ENCODE measurements around the gene HDAC4.

DNA sequence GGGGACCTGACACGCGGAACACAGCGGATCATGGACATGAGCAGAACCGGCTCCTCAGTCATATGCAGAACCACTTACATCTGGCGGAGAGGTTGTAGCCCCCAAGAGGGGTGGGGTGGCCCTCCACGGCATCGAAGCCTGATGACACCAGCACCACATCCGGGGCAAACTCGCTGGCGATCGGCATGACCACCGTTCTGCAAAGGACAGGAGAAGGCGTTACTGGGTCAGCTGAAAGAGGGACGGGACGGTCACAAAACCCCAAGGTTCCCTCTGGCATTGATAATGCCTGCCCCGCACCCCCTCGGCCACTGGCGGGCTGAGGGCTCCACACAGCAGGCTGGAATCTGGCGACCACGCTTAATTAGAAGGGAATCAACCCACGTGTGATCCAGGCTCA is 332.4 kb downstream of the HDAC4 start:
- TF ChIP-seq, protein P1, sequence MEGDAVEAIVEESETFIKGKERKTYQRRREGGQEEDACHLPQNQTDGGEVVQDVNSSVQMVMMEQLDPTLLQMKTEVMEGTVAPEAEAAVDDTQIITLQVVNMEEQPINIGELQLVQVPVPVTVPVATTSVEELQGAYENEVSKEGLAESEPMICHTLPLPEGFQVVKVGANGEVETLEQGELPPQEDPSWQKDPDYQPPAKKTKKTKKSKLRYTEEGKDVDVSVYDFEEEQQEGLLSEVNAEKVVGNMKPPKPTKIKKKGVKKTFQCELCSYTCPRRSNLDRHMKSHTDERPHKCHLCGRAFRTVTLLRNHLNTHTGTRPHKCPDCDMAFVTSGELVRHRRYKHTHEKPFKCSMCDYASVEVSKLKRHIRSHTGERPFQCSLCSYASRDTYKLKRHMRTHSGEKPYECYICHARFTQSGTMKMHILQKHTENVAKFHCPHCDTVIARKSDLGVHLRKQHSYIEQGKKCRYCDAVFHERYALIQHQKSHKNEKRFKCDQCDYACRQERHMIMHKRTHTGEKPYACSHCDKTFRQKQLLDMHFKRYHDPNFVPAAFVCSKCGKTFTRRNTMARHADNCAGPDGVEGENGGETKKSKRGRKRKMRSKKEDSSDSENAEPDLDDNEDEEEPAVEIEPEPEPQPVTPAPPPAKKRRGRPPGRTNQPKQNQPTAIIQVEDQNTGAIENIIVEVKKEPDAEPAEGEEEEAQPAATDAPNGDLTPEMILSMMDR (IDR thresholded peaks at IDR 0.05; ENCODE audit: control extremely low read depth in 1 of 3, insufficient read depth in 1 of 3, low read depth in 1 of 3, low read length in 3 of 3): no peak
- TF ChIP-seq SIX5 (IDR thresholded peaks at IDR 0.05; ENCODE audit: low read depth, low read length) (no peak), ASH2L (IDR thresholded peaks at IDR 0.05; ENCODE audit: low read length) (no peak), SIN3A (conservative IDR thresholded peaks at IDR 0.05 in 1 of 2, IDR thresholded peaks at IDR 0.05 in 1 of 2; ENCODE audit: low read depth in 1 of 2, low read length in 2 of 2) (no peak), EP300 (IDR thresholded peaks at IDR 0.05; ENCODE audit: borderline replicate concordance in 1 of 2, low read depth in 2 of 2, low read length in 2 of 2) (no peak), CREB1 (IDR thresholded peaks at IDR 0.05) (no peak), CBX8 (IDR thresholded peaks at IDR 0.05; ENCODE audit: borderline replicate concordance, low read depth, low read length) (no peak), POLR2AphosphoS5 (IDR thresholded peaks at IDR 0.05; ENCODE audit: low read depth, low read length) (no peak)
- TF ChIP-seq, protein P2, sequence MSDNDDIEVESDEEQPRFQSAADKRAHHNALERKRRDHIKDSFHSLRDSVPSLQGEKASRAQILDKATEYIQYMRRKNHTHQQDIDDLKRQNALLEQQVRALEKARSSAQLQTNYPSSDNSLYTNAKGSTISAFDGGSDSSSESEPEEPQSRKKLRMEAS (IDR thresholded peaks at IDR 0.05): no peak

All from H1 (cell line).